Measurements from ENCODE around the gene PANK4. TPM values are rescaled to one million over a fixed set of nuclear protein-coding genes. Genes with fewer than 3 reads are reported as not detected.

PANK4 gene
- total RNA-seq, 2 experiments from 2014 or later, result 42.9 to 47.0 TPM

- DNase-seq, result no peak
- H3K9me3 ChIP-seq (ENCODE audit: control insufficient read depth in 1 of 2, insufficient read depth in 1 of 2, low read length in 2 of 2), result no peaks in the 10 kb centered on the region
- H3K27ac ChIP-seq (ENCODE audit: low read depth in 1 of 2, low read length in 2 of 2), result no peak overlapping the region
- intact Hi-C loops (cut with DNase I, micrococcal nuclease), result no loop called here
- ChIA-PET CTCF (no interaction called here), POLR2A (no interaction called here)
- H3K4me3 ChIP-seq (ENCODE audit: low read length), result no peak overlapping the region
- Mint-ChIP-seq H3K36me3 (ENCODE audit: low read depth) (peaks cover 70% of the 10 kb centered on the region), H3K27me3 (no peaks in the 10 kb centered on the region), H3K27ac (no peak overlapping the region), H3K4me3 (no peak overlapping the region), H3K9me3 (no peaks in the 10 kb centered on the region), H3K4me1 (ENCODE audit: low read depth) (no peaks in the 10 kb centered on the region)
- ATAC-seq (ENCODE audit: poor library complexity), result no peak
- no peaks in the 10 kb centered on the region for H3K27me3 ChIP-seq (ENCODE audit: control insufficient read depth in 1 of 2, insufficient read depth in 2 of 2, low read length in 2 of 2)
- no peaks in the 10 kb centered on the region for H3K4me1 ChIP-seq (ENCODE audit: insufficient read depth, low read length)
- TF ChIP-seq CTCF (IDR thresholded peaks at IDR 0.05), result no peak
- H3K36me3 ChIP-seq (ENCODE audit: insufficient read depth, low read length), result peaks cover 93% of the 10 kb centered on the region
Observed at GRCh38 chr1:2512862-2513421, 13.5 kb downstream of the PANK4 start.

- ChIA-PET POLR2A (no interaction called here), CTCF (no interaction called here)
- no peak overlapping the region for H3K27ac ChIP-seq (ENCODE audit: low read depth in 1 of 2, low read length in 2 of 2)
- Mint-ChIP-seq H3K4me3 (no peak overlapping the region), H3K27me3 (no peaks in the 10 kb centered on the region), H3K36me3 (ENCODE audit: low read depth) (peaks cover 49% of the 10 kb centered on the region), H3K9me3 (no peaks in the 10 kb centered on the region), H3K27ac (no peak overlapping the region), H3K4me1 (ENCODE audit: low read depth) (no peaks in the 10 kb centered on the region)
- no peaks in the 10 kb centered on the region for H3K4me1 ChIP-seq (ENCODE audit: insufficient read depth, low read length)
- TF ChIP-seq CTCF (IDR thresholded peaks at IDR 0.05), result no peak
- H3K9me3 ChIP-seq (ENCODE audit: control insufficient read depth in 1 of 2, insufficient read depth in 1 of 2, low read length in 2 of 2), result no peaks in the 10 kb centered on the region
- peaks cover 73% of the 10 kb centered on the region for H3K36me3 ChIP-seq (ENCODE audit: insufficient read depth, low read length)
- H3K4me3 ChIP-seq (ENCODE audit: low read length), result no peak overlapping the region
- intact Hi-C loops (cut with DNase I, micrococcal nuclease), result no loop called here
- DNase-seq (no peak), ATAC-seq (ENCODE audit: poor library complexity) (no peak)
- H3K27me3 ChIP-seq (ENCODE audit: control insufficient read depth in 1 of 2, insufficient read depth in 2 of 2, low read length in 2 of 2), result no peaks in the 10 kb centered on the region
Observed at GRCh38 chr1:2510366-2511155, 15.8 kb downstream of the PANK4 start.

GRCh38 chr1:2509589-2509988 lies 16.8 kb downstream of the PANK4 start:
- no peaks in the 10 kb centered on the region for H3K27me3 ChIP-seq (ENCODE audit: control insufficient read depth in 1 of 2, insufficient read depth in 2 of 2, low read length in 2 of 2)
- H3K27ac ChIP-seq (ENCODE audit: low read depth in 1 of 2, low read length in 2 of 2), result no peak overlapping the region
- POLR2A ChIA-PET, result no interaction called here

More at GRCh38 chr1:2509589-2509988, 16.8 kb downstream of the PANK4 start:
- no peaks in the 10 kb centered on the region for H3K4me1 Mint-ChIP-seq (ENCODE audit: low read depth)
- peaks cover 44% of the 10 kb centered on the region for H3K36me3 Mint-ChIP-seq (ENCODE audit: low read depth)
- no peak for ATAC-seq (ENCODE audit: poor library complexity)
- H3K36me3 ChIP-seq (ENCODE audit: insufficient read depth, low read length), result peaks cover 63% of the 10 kb centered on the region
- intact Hi-C loops (cut with DNase I, micrococcal nuclease), result no loop called here
- H3K27me3 Mint-ChIP-seq, result no peaks in the 10 kb centered on the region
- H3K4me3 ChIP-seq (ENCODE audit: low read length), result no peak overlapping the region
- H3K27ac Mint-ChIP-seq, result no peak overlapping the region
- H3K9me3 Mint-ChIP-seq, result no peaks in the 10 kb centered on the region
- H3K4me3 Mint-ChIP-seq, result no peak overlapping the region
- H3K4me1 ChIP-seq (ENCODE audit: insufficient read depth, low read length), result no peaks in the 10 kb centered on the region
- no peak for DNase-seq
- CTCF ChIA-PET, result no interaction called here
- H3K9me3 ChIP-seq (ENCODE audit: control insufficient read depth in 1 of 2, insufficient read depth in 1 of 2, low read length in 2 of 2), result no peaks in the 10 kb centered on the region
- no peak for TF ChIP-seq CTCF (IDR thresholded peaks at IDR 0.05)
